ENCODE measurements around the gene HCLS1. TPM values are rescaled to one million over a fixed set of nuclear protein-coding genes. Genes with fewer than 3 reads are reported as not detected.
"Not testable (repeated sequence)": the region's sequence is repeated elsewhere in the genome, so short reads cannot be mapped to it uniquely, and the experiment has no call there.

HCLS1 gene
- total RNA-seq, 1 donor from 2014 or later, result 0.12 TPM

DNA sequence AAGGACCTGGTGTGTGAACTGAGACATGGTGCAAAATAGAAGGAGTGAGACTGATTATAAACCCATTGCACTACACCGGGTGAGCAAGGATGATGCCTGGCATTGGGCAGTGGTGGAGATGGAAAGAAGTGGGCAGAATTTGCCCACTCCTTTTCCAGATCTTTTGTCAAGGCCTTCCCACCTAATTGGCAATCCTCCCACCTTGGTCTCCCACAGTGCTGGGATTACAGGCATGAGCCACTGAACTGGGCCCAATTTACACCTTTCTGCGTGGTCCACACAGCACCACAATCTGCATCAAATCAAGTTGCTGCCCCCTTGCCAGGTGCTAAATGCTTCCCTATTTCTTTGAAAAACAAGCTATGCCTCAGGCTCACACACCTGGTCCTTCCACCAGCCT is 62.1 kb downstream of the HCLS1 start:
- no peak overlapping the region for H3K4me3 ChIP-seq (ENCODE audit: low read depth, low read length)
- DNase-seq (ENCODE audit: low read depth), result no peak
- TF ChIP-seq, protein P1, sequence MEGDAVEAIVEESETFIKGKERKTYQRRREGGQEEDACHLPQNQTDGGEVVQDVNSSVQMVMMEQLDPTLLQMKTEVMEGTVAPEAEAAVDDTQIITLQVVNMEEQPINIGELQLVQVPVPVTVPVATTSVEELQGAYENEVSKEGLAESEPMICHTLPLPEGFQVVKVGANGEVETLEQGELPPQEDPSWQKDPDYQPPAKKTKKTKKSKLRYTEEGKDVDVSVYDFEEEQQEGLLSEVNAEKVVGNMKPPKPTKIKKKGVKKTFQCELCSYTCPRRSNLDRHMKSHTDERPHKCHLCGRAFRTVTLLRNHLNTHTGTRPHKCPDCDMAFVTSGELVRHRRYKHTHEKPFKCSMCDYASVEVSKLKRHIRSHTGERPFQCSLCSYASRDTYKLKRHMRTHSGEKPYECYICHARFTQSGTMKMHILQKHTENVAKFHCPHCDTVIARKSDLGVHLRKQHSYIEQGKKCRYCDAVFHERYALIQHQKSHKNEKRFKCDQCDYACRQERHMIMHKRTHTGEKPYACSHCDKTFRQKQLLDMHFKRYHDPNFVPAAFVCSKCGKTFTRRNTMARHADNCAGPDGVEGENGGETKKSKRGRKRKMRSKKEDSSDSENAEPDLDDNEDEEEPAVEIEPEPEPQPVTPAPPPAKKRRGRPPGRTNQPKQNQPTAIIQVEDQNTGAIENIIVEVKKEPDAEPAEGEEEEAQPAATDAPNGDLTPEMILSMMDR (conservative IDR thresholded peaks at IDR 0.05; ENCODE audit: low read depth, low read length), result no peak

DNA sequence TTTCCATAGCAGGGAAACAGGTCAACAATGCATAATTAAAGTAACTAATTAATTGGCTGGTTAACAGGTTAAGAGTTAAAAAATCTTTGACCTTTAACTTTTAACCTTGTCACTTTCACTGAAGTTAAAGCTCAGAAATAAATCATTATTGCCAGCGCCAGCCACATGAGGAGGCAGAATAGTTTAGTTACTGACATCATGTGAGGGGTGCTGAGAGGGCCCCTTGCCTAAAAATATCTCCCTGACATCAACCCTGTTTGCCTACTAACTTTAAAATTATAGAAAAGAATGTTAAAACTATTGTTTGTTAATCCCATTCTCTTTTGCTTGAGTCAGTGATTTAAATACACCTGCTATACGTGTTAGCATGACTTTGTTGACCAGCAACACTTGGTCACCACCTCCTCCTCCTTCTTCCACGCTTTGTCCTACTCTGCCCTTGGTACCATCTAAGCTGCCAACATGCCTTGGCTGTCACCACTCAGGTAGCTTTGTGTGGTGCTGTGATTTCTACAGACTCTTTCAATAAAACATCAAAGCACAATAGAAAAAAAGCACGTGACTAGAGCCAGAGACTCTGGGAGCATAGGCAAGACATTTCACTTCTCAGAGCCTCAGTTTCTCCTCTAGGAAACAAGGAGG is 64.8 kb downstream of the HCLS1 start:
- no peak overlapping the region for H3K4me3 ChIP-seq (ENCODE audit: low read depth, low read length)
- TF ChIP-seq, protein P1 (conservative IDR thresholded peaks at IDR 0.05; ENCODE audit: low read depth, low read length), result no peak
- DNase-seq (ENCODE audit: low read depth), result no peak

DNA sequence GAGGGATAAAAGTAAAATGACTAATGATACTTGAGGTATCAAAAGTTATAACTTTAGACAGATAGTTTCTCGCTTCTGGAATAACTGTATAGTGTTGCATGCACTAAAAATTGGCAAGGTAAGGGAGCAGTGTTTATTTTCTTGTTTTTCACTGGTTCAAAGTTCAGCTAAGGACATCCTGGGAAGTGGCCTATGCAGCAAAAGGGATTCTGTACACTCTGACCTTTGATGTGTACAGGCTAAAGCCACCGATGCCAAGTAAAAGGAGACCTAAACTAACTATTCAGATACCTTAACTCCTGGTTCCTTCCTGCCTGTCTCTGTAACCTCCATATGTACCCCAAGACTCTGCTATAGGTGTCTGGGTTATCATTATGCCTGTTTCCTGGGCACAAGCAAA is 65.9 kb downstream of the HCLS1 start:
- no peak overlapping the region for H3K4me3 ChIP-seq (ENCODE audit: low read depth, low read length)
- TF ChIP-seq, protein P1 (conservative IDR thresholded peaks at IDR 0.05; ENCODE audit: low read depth, low read length), result no peak

DNA sequence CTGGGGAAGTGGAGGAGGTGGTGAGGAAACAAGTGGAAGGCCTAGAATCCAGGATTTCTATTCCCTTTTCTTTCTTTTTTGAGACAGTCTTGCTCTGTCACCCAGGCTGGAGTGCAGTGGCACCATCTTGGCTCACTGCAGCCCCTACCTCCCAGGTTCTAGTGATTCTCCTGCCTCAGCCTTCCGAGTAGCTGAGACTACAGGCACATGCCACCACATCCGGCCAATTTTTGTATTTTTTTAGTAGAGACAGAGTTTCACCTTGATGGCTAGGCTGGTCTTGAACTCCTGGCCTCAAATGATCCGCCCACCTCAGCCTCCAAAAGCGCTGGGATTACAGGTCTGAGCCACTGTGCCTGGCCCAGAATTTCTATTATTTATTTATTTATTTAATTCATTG is 66.9 kb downstream of the HCLS1 start:
- not testable (repeated sequence) for DNase-seq (ENCODE audit: low read depth); H3K4me3 ChIP-seq (ENCODE audit: low read depth, low read length)

More for the DNA sequence above, 65.9 kb downstream of the HCLS1 start:
- DNase-seq (ENCODE audit: low read depth), result no peak

DNA sequence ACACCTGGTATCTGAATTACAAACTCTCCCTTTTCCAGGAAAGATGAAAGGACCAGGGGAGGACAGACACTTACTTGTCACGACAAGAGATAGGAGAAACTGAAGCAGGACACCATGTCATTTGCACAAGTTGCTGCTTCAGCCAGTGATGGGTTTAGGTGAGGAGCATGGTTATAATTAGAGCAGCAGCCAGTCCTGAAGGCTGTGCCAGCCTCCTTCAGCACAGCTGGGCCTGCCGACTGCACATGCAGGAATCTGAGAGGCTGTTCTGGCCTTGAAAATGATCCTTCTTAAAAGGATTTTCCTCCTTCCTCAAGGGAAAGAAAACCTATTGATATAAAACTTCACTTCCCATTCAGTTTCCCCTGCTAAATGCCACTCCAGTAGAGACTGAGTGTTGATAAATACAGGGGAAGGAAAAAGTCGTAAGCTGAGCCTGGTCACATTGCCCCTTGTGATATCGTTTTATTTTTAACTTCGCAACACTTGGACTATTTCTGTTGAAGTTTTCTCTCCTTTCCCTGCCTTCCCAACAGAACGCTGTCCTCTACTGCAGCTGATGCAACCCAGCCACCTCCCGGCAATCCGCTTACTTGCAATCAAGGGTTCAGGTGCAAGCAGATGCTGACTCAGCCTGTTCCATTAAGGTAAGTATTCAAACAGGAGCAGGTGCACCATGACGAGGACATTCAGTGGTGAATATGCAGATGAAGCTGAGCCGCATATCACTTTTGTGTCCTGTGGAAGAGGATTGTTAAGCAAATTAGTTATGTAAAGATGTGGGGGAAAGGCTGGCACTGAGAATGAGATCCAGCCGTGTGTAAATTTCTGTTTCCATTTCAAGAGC is 67.6 kb downstream of the HCLS1 start, which contains the start of gene FBXO40:
TSS of gene FBXO40 (plus strand) at position 524 of the 847 bp plus-strand sequence. CDS start 27,197 bp downstream, outside the sequence.
- TF ChIP-seq, protein P1 (conservative IDR thresholded peaks at IDR 0.05; ENCODE audit: low read depth, low read length), result peak; percentile 14
- H3K4me3 ChIP-seq (ENCODE audit: low read depth, low read length), result no peak within 1 kb of the TSS
- no peak for DNase-seq (ENCODE audit: low read depth)

DNA sequence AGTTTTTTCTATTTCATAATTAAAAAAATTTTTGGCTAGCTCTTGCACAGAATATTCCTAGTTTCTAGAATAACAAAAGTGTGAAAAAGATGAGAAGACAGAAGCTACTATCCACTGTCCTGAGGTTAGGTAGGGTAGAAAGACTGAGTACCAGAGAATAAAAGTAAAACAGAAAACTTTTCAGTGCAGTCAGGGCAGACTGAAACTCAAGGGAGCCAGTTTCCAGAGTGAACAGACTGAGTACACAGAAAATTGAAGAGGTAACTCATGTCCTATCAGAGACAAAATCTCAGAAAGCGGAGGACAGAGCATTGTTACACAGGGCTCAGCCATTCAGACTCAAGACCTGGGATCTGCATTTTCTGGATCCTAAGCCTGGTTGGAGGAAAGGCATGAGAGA is 76.3 kb downstream of the HCLS1 start:
- no peak for DNase-seq (ENCODE audit: low read depth)
- TF ChIP-seq, protein P1 (conservative IDR thresholded peaks at IDR 0.05; ENCODE audit: low read depth, low read length), result no peak
- no peak overlapping the region for H3K4me3 ChIP-seq (ENCODE audit: low read depth, low read length)

DNA sequence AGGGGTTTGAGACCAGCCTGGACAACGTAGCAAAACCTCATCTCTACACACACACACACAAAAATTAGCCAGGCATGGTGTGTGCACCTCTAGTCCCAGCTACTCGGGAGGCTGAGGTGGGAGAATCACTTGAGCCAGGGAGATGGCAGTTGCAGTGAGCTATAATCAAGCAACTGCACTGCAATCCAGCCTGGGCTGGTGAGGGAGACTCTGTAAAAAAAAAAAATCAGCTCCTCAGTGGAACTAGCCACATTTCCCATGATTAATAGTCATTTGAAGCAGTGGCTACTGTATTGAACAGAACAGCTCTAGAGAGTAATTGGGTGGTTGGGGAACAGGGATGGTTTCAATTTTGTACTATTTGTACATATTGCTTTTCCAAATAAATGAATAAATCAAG is 79.0 kb downstream of the HCLS1 start:
- no peak overlapping the region for H3K4me3 ChIP-seq (ENCODE audit: low read depth, low read length)
- no peak for DNase-seq (ENCODE audit: low read depth)
- TF ChIP-seq, protein P1 (conservative IDR thresholded peaks at IDR 0.05; ENCODE audit: low read depth, low read length), result no peak
